ENCODE results near the gene QRSL1. TPM values are rescaled to one million over a fixed set of nuclear protein-coding genes. Genes with fewer than 3 reads are reported as not detected.

Gene QRSL1
- polyA plus RNA-seq, 1 of the 3 experiments (the other 2 are of a cell fraction), result 5.7 TPM

- CTCF ChIA-PET, result interaction anchor here (1.4 to 2.5 kb wide), 2 partner anchors 17 to 309 kb away, joined by 4 to 6 read pairs; no protein-coding TSS in a partner anchor
- no peak overlapping the region for H3K4me3 ChIP-seq (ENCODE audit: low read depth in 2 of 2, low read length in 1 of 2)
- H3K4me1 ChIP-seq (ENCODE audit: control insufficient read depth in 1 of 2, insufficient read depth in 2 of 2, low read depth in 1 of 2, low read length in 1 of 2), result no peaks in the 10 kb centered on the region
- H3K27me3 ChIP-seq (ENCODE audit: insufficient read depth), result no peaks in the 10 kb centered on the region
- H3K9me2 ChIP-seq, result no peaks in the 10 kb centered on the region
- DNase-seq, result peak; percentile 14
- TF ChIP-seq YY1 (IDR thresholded peaks at IDR 0.05; ENCODE audit: low read depth) (no peak), RFX5 (IDR thresholded peaks at IDR 0.05; ENCODE audit: low read length) (no peak), CHD2 (IDR thresholded peaks at IDR 0.05; ENCODE audit: low read length, partially characterized antibody) (no peak), NFIC (IDR thresholded peaks at IDR 0.05; ENCODE audit: borderline replicate concordance) (peak; percentile 30; the same call in 1 of the 2 replicates), JUND (IDR thresholded peaks at IDR 0.05) (no peak), USF2 (IDR thresholded peaks at IDR 0.05; ENCODE audit: borderline replicate concordance, low read depth, low read length) (no peak)
- WGBS (ENCODE audit: low lambda C conversion rate), result 94% methylated on average over 6 of the region's 6 CpGs
- H3F3A ChIP-seq (replicated peaks; ENCODE audit: insufficient read depth), result peaks cover 4% of the 10 kb centered on the region
- no peak overlapping the region for H3K4me2 ChIP-seq
- no peaks in the 10 kb centered on the region for H3K79me2 ChIP-seq (ENCODE audit: insufficient read depth)
- H3K9ac ChIP-seq, result no peak overlapping the region
- H3K27ac ChIP-seq (ENCODE audit: low read depth in 2 of 2, low read length in 1 of 2), result no peak overlapping the region
- H2AFZ ChIP-seq (ENCODE audit: low read depth), result no peak overlapping the region
- POLR2A ChIA-PET, result no interaction called here
- H3K36me3 ChIP-seq (replicated peaks in 1 of 2; ENCODE audit: control insufficient read depth in 1 of 2, insufficient read depth in 2 of 2, low read length in 1 of 2), result peaks cover 8 to 11% of the 10 kb centered on the region in 2 experiments
- H3K9me3 ChIP-seq, result no peaks in the 10 kb centered on the region
- H4K20me1 ChIP-seq (ENCODE audit: insufficient read depth), result no peaks in the 10 kb centered on the region
These were observed 40.9 kb downstream of the QRSL1 start for GRCh38 chr6:106670236-106670635.

GRCh38 chr6:106671651-106672050, 42.3 kb downstream of the QRSL1 start:
- 82% methylated on average over 3 of the region's 3 CpGs for WGBS (ENCODE audit: low lambda C conversion rate)
- no peak overlapping the region for H2AFZ ChIP-seq (ENCODE audit: low read depth)
- POLR2A ChIA-PET, result no interaction called here

More at GRCh38 chr6:106671651-106672050, 42.3 kb downstream of the QRSL1 start:
- DNase-seq, result no peak
- no peaks in the 10 kb centered on the region for H3K79me2 ChIP-seq (ENCODE audit: insufficient read depth)
- no peaks in the 10 kb centered on the region for H4K20me1 ChIP-seq (ENCODE audit: insufficient read depth)
- H3K9ac ChIP-seq, result no peak overlapping the region
- H3K4me1 ChIP-seq (ENCODE audit: control insufficient read depth in 1 of 2, insufficient read depth in 2 of 2, low read depth in 1 of 2, low read length in 1 of 2), result no peaks in the 10 kb centered on the region
- no peak overlapping the region for H3K4me2 ChIP-seq
- H3K27me3 ChIP-seq (ENCODE audit: insufficient read depth), result no peaks in the 10 kb centered on the region
- H3K36me3 ChIP-seq (replicated peaks in 1 of 2; ENCODE audit: control insufficient read depth in 1 of 2, insufficient read depth in 2 of 2, low read length in 1 of 2), result peaks cover 0 to 6% of the 10 kb centered on the region in 2 experiments
- H3K27ac ChIP-seq (ENCODE audit: low read depth in 2 of 2, low read length in 1 of 2), result no peak overlapping the region
- H3F3A ChIP-seq (replicated peaks; ENCODE audit: insufficient read depth), result peaks cover under 1% of the 10 kb centered on the region
- no peaks in the 10 kb centered on the region for H3K9me2 ChIP-seq
- CTCF ChIA-PET, result no interaction called here
- H3K4me3 ChIP-seq (ENCODE audit: low read depth in 2 of 2, low read length in 1 of 2), result no peak overlapping the region
- no peaks in the 10 kb centered on the region for H3K9me3 ChIP-seq
- no peak for TF ChIP-seq ELF1 (IDR thresholded peaks at IDR 0.05)
- no peak for TF ChIP-seq IRF3 (IDR thresholded peaks at IDR 0.05; ENCODE audit: low read depth, low read length)
- TF ChIP-seq NFIC (IDR thresholded peaks at IDR 0.05; ENCODE audit: borderline replicate concordance), result no peak
- no peak for TF ChIP-seq MEF2A (IDR thresholded peaks at IDR 0.05; ENCODE audit: borderline replicate concordance, low read depth)
- no peak for TF ChIP-seq CTCF (IDR thresholded peaks at IDR 0.05)
- TF ChIP-seq JUND (IDR thresholded peaks at IDR 0.05), result no peak
- TF ChIP-seq YY1 (IDR thresholded peaks at IDR 0.05; ENCODE audit: low read depth), result no peak
- no peak for TF ChIP-seq EZH2phosphoT487 (IDR thresholded peaks at IDR 0.05; ENCODE audit: borderline replicate concordance, low read depth)
- no peak for TF ChIP-seq RCOR1 (IDR thresholded peaks at IDR 0.05; ENCODE audit: low read length)
- TF ChIP-seq USF1 (IDR thresholded peaks at IDR 0.05; ENCODE audit: borderline replicate concordance, low read depth), result no peak
- TF ChIP-seq ZBTB33 (IDR thresholded peaks at IDR 0.05; ENCODE audit: borderline replicate concordance, low read depth), result no peak
- no peak for TF ChIP-seq FOXJ3 (CRISPR knock-in tag; IDR thresholded peaks at IDR 0.05)
- TF ChIP-seq GATA2 (CRISPR knock-in tag; IDR thresholded peaks at IDR 0.05), result no peak
- TF ChIP-seq TCF12 (IDR thresholded peaks at IDR 0.05), result no peak
- no peak for TF ChIP-seq EP300 (IDR thresholded peaks at IDR 0.05; ENCODE audit: borderline replicate concordance in 1 of 2, low read depth in 1 of 2, low read length in 1 of 2)
- TF ChIP-seq RXRA (IDR thresholded peaks at IDR 0.05; ENCODE audit: borderline replicate concordance, low read depth), result no peak
- no peak for TF ChIP-seq TAF1 (IDR thresholded peaks at IDR 0.05; ENCODE audit: borderline replicate concordance, low read depth, low read length)
- TF ChIP-seq SMC3 (IDR thresholded peaks at IDR 0.05; ENCODE audit: low read depth, low read length), result no peak
- no peak for TF ChIP-seq RFX5 (IDR thresholded peaks at IDR 0.05; ENCODE audit: low read length)
- TF ChIP-seq USF2 (IDR thresholded peaks at IDR 0.05; ENCODE audit: borderline replicate concordance, low read depth, low read length), result no peak

Measured in SK-N-SH (cell line).